Ascending aorta (tissue), 2 donors: ENCODE data around the gene FAP. TPM values are rescaled to one million over a fixed set of nuclear protein-coding genes. Genes with fewer than 3 reads are reported as not detected.

Experiments
- DNase-seq, 2 donors: peaks; one replicate each; pipeline ENCODE4 v3.0.0-alpha.2; 2019; ENCODE audit warnings: low spot score in 2 of 2
- H3K27ac ChIP-seq, 2 donors: fragments of 200-600 bp; sonication (generic); one replicate each; pipeline ENCODE4 v1.5.1; 2016 to 2017; ENCODE audit warnings: mild to moderate bottlenecking in 1 of 2
- H3K27me3 ChIP-seq: fragments of 200-600 bp; sonication (generic); one replicate; pipeline ENCODE4 v1.5.1; 2017
- H3K36me3 ChIP-seq, 2 donors: fragments of 200-600 bp; sonication (generic); one replicate each; pipeline ENCODE4 v1.5.1; 2016
- H3K4me1 ChIP-seq, 2 donors: fragments of 200-600 bp; sonication (generic); one replicate each; pipeline ENCODE4 v1.5.1; 2016 to 2017; ENCODE audit warnings: mild to moderate bottlenecking in 1 of 2
- H3K4me3 ChIP-seq, 2 donors: fragments of 200-600 bp; sonication (generic); one replicate each; pipeline ENCODE4 v1.5.1; 2016 to 2017; ENCODE audit warnings: mild to moderate bottlenecking in 1 of 2
- H3K9me3 ChIP-seq, 2 donors: fragments of 200-600 bp; sonication (generic); one replicate each; pipeline ENCODE4 v1.5.1; 2016
- intact Hi-C: fragments of 100-400 bp; cut with DNase I; formaldehyde crosslinking; loops from one replicate; pipeline ENCODE4 v1.15.1; 2023
- total RNA-seq: library from RNA; depleted of rRNA; stranded (reverse); fragments of >200 nt; gene quantifications from one replicate; pipeline ENCODE4 v1.1.0, GENCODE V29; 2016
- TF ChIP-seq, protein P1 (sequence below), 3 experiments: fragments of 200-600 bp in 2 of 3; fragments of 450-650 bp in 1 of 3; sonication (generic) in 2 of 3; IDR thresholded peaks; one replicate each; pipeline ENCODE4 v1.5.1; 2016 to 2019; ENCODE audit warnings: antibody characterized with exemption in 3 of 3, mild to moderate bottlenecking in 1 of 3, moderate library complexity in 1 of 3

Gene FAP
- total RNA-seq, 1 donor from 2014 or later: 16.7 TPM

DNA sequence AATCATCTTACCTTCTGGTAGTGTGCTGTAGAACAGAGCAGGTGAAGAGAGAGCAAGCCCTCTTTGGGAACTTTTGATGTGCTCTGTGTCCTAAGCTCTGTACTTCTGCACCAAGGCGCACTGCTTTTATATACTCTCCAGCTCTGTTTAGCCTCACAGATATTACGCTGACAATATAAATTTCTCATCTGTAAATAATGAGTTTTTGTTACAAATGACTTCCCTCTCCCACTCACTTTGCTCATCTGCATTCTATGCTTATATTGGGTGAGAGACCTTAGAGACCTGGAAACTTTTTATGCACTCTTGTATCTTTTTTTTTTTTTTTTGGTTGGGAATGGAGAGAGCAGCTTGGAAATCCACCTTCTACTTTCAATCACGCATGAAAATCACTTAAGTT, 91.1 kb downstream of the FAP start, which contains the start of gene GCG:
Gene GCG (minus strand): TSS at position 101 of the 400 bp plus-strand sequence. CDS start 3,069 bp downstream, outside the sequence.
- no peaks in the 10 kb centered on the region for H3K36me3 ChIP-seq
- intact Hi-C loops: loop anchor here (5.0 kb wide), 1 partner anchor 150 kb away; no protein-coding TSS in a partner anchor
- no peaks in the 10 kb centered on the region for H3K4me1 ChIP-seq
- no peak for DNase-seq
- H3K4me3 ChIP-seq: no peak within 1 kb of the TSS
- TF ChIP-seq, protein P1, sequence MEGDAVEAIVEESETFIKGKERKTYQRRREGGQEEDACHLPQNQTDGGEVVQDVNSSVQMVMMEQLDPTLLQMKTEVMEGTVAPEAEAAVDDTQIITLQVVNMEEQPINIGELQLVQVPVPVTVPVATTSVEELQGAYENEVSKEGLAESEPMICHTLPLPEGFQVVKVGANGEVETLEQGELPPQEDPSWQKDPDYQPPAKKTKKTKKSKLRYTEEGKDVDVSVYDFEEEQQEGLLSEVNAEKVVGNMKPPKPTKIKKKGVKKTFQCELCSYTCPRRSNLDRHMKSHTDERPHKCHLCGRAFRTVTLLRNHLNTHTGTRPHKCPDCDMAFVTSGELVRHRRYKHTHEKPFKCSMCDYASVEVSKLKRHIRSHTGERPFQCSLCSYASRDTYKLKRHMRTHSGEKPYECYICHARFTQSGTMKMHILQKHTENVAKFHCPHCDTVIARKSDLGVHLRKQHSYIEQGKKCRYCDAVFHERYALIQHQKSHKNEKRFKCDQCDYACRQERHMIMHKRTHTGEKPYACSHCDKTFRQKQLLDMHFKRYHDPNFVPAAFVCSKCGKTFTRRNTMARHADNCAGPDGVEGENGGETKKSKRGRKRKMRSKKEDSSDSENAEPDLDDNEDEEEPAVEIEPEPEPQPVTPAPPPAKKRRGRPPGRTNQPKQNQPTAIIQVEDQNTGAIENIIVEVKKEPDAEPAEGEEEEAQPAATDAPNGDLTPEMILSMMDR (IDR thresholded peaks at IDR 0.05): no peak
- H3K27ac ChIP-seq: no peak within 1 kb of the TSS
- H3K27me3 ChIP-seq: no peaks in the 10 kb centered on the region
- no peaks in the 10 kb centered on the region for H3K9me3 ChIP-seq

DNA sequence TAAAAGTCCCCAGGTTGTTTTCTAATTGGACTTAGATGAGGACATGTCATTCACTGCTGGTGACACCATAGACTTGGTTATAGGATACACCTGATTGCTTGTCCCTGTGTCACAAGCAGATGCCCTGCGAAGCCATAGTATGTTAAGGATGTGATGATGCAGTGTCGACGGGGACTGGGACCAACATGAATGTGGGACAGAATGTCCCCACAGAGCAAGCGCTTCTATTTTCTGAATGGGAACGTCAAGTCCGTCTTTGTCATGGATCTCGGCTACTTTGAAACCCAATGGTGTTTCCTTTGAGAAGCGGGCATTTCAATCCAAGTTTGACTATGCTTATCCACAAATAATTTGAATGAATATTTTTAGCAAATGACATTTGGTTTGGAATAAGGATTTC, 93.3 kb downstream of the FAP start:
- intact Hi-C loops: loop anchor here (5.0 kb wide), 1 partner anchor 152 kb away; no protein-coding TSS in a partner anchor
- H3K27me3 ChIP-seq: no peaks in the 10 kb centered on the region
- H3K4me3 ChIP-seq: no peak overlapping the region
- no peak for DNase-seq
- H3K9me3 ChIP-seq: no peaks in the 10 kb centered on the region
- H3K27ac ChIP-seq: no peak overlapping the region
- no peaks in the 10 kb centered on the region for H3K36me3 ChIP-seq
- TF ChIP-seq, protein P1 (IDR thresholded peaks at IDR 0.05): no peak
- no peaks in the 10 kb centered on the region for H3K4me1 ChIP-seq

DNA sequence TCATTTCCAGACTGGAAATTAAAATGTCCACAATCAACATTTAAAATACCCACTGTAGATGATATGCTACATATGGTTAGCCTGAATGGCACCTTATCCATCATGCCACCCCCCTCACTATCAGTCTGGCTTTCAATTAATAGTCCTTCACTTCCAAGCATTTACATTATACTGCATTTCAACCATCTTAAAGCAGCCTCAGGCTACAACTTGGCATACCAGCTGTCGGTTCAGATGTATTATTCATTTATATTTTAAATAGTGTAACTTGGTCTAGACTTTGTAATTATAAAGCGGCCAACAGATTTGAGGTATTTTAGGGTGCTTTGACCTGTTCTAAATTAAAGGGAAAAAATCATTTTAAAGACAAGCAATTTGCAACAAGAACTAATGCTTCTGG, 93.8 kb downstream of the FAP start:
- Histone ChIP-seq H3K4me3 (no peak overlapping the region), H3K27me3 (no peaks in the 10 kb centered on the region), H3K9me3 (no peaks in the 10 kb centered on the region), H3K27ac (no peak overlapping the region), H3K36me3 (no peaks in the 10 kb centered on the region), H3K4me1 (no peaks in the 10 kb centered on the region)
- intact Hi-C loops: no loop called here
- TF ChIP-seq, protein P1 (IDR thresholded peaks at IDR 0.05): no peak
- no peak for DNase-seq

DNA sequence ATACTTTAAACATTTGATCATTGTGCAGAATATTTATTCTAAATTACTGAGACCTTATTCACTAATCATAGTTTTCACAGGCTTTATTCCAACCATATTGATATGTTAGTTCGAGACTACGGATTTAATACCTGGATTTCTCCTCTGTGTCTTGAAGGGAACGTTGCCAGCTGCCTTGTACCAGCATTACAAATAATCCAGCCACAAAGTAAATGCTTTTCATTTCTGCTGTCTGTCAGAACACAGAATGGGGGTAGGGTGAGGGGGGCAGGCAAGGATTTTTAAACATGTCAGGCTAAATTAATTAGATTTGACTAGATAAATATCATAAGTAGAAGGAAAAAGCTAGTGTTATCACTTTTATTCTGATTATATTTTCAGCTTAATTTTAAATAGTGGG, 94.3 kb downstream of the FAP start:
- TF ChIP-seq, protein P1 (IDR thresholded peaks at IDR 0.05): no peak
- no peak overlapping the region for H3K4me3 ChIP-seq
- DNase-seq: no peak
- H3K9me3 ChIP-seq: no peaks in the 10 kb centered on the region
- H3K4me1 ChIP-seq: no peaks in the 10 kb centered on the region
- intact Hi-C loops: no loop called here
- no peaks in the 10 kb centered on the region for H3K36me3 ChIP-seq
- no peak overlapping the region for H3K27ac ChIP-seq
- H3K27me3 ChIP-seq: no peaks in the 10 kb centered on the region

DNA sequence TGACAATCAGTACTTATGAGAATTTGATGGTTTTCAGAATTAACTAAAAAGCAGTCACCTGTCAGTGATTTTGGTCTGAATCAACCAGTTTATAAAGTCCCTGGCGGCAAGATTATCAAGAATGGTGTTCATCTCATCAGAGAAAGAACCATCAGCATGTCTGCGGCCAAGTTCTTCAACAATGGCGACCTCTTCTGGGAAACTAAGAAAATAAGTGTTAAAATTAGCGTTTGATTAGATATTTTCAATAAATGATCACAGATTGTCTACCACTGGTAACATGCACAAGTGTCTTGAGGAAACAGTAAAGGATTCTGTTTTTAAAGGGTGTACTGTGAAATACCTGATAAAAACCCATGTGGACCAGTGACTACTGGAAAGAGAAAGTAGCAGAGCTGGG, 99.3 kb downstream of the FAP start:
- intact Hi-C loops: no loop called here
- Histone ChIP-seq H3K36me3 (no peaks in the 10 kb centered on the region), H3K9me3 (no peaks in the 10 kb centered on the region), H3K27me3 (no peaks in the 10 kb centered on the region), H3K4me1 (no peaks in the 10 kb centered on the region), H3K4me3 (no peak overlapping the region), H3K27ac (no peak overlapping the region)
- TF ChIP-seq, protein P1 (IDR thresholded peaks at IDR 0.05): no peak
- DNase-seq: no peak

DNA sequence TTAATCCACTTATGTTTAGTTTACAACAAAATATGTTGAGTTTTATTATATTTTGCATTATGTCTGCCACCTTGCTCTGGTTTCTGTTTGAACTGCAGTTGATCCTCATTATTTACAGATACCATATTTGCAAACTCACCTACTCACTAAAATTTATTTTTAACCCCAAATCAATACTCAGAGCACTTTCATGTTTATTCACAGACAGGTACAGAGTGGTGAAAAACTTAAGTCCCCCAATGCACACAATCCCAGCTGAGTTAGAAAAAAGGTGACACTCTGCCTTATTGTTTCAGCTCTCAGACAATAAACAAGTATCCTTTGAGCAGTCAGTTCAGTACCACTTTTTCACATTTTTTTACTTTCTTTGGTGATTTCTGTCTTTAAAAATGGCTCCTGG, 104.9 kb downstream of the FAP start:
- Histone ChIP-seq H3K4me3 (no peak overlapping the region), H3K27me3 (no peaks in the 10 kb centered on the region), H3K4me1 (no peaks in the 10 kb centered on the region), H3K36me3 (no peaks in the 10 kb centered on the region), H3K9me3 (no peaks in the 10 kb centered on the region), H3K27ac (no peak overlapping the region)
- no peak for DNase-seq
- intact Hi-C loops: no loop called here
- TF ChIP-seq, protein P1 (IDR thresholded peaks at IDR 0.05): no peak
